ENCODE measurements around the gene OCSTAMP. TPM values are rescaled to one million over a fixed set of nuclear protein-coding genes. Genes with fewer than 3 reads are reported as not detected.

The OCSTAMP gene
- polyA plus RNA-seq, 1 donor (not counting 4 experiments of a cell fraction or from before 2014, with no cell fraction given), result not detected

DNA sequence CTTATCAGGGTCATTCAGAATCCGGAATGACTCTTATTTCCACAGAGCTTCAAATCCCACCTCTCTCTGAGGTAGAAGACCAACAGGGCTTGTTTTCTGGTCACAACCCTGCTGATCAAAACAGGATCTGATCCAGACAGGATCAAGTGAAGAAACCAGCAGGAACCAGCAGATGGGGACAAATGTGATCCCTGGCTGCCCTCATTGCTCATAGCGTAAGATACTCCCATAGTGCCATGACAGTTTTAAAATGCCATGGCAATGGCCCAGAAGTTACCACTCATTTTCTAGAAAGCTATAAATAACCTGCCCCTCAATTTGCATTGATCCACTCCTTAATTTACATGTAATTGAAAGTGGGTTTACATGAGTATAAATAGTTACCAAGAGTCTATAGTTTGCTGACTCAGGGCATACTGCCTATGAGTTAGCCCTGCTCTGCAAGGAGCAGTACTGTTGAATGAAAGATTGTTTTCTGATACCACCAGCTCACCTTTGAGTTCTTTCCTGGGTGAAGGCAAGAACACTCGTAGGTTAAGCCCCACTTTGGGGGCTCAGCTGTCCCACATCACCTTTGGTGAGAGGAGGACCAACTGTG, 30.9 kb downstream of the OCSTAMP start:
- H3K79me2 ChIP-seq (ENCODE audit: control insufficient read depth, insufficient read depth, low read length), result no peaks in the 10 kb centered on the region
- H3K9me1 ChIP-seq (ENCODE audit: control insufficient read depth, extremely low read depth, insufficient read depth, low read length), result no peaks in the 10 kb centered on the region
- no peak overlapping the region for H3K4me2 ChIP-seq (ENCODE audit: control insufficient read depth, extremely low read depth, insufficient read depth, low read depth, low read length)
- H4K20me1 ChIP-seq (ENCODE audit: control insufficient read depth, extremely low read depth, insufficient read depth, low read length), result no peaks in the 10 kb centered on the region
- H3K36me3 ChIP-seq (ENCODE audit: control insufficient read depth in 2 of 2, extremely low read depth in 1 of 2, insufficient read depth in 2 of 2, low read length in 2 of 2), result no peaks in the 10 kb centered on the region
- FAIRE-seq (no peak), DNase-seq (ENCODE audit: low read depth, low spot score) (no peak)
- H3K27me3 ChIP-seq (ENCODE audit: control insufficient read depth, extremely low read depth, insufficient read depth, low read length), result no peaks in the 10 kb centered on the region
- no peak overlapping the region for H2AFZ ChIP-seq (ENCODE audit: control insufficient read depth, low read length)
- dilution Hi-C loops (cut with MboI; ENCODE audit: extremely low pct_ligation_motif_present, low sequenced_read_pairs), result no loop called here
- TF ChIP-seq, protein P1, sequence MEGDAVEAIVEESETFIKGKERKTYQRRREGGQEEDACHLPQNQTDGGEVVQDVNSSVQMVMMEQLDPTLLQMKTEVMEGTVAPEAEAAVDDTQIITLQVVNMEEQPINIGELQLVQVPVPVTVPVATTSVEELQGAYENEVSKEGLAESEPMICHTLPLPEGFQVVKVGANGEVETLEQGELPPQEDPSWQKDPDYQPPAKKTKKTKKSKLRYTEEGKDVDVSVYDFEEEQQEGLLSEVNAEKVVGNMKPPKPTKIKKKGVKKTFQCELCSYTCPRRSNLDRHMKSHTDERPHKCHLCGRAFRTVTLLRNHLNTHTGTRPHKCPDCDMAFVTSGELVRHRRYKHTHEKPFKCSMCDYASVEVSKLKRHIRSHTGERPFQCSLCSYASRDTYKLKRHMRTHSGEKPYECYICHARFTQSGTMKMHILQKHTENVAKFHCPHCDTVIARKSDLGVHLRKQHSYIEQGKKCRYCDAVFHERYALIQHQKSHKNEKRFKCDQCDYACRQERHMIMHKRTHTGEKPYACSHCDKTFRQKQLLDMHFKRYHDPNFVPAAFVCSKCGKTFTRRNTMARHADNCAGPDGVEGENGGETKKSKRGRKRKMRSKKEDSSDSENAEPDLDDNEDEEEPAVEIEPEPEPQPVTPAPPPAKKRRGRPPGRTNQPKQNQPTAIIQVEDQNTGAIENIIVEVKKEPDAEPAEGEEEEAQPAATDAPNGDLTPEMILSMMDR (optimal IDR thresholded peaks at IDR 0.05 in 1 of 3, IDR thresholded peaks at IDR 0.05 in 1 of 3, conservative IDR thresholded peaks at IDR 0.05 in 1 of 3; ENCODE audit: extremely low read depth in 1 of 3, insufficient read depth in 2 of 3, low read length in 3 of 3), result no peak
- TF ChIP-seq EZH2 (IDR thresholded peaks at IDR 0.05; ENCODE audit: low read length), result no peak
- H3K9me3 ChIP-seq (ENCODE audit: control insufficient read depth, low read depth, low read length), result no peaks in the 10 kb centered on the region
- no peak overlapping the region for H3K27ac ChIP-seq (ENCODE audit: control insufficient read depth, insufficient read depth, low read length)
- no peaks in the 10 kb centered on the region for H3K4me1 ChIP-seq (ENCODE audit: control insufficient read depth, extremely low read depth, insufficient read depth, low read length)
- no peak overlapping the region for H3K9ac ChIP-seq (ENCODE audit: control insufficient read depth, extremely low read depth, insufficient read depth, low read length)
- H3K4me3 ChIP-seq (ENCODE audit: control insufficient read depth in 2 of 3, extremely low read depth in 1 of 3, insufficient read depth in 2 of 3, low read depth in 1 of 3, low read length in 3 of 3), result no peak overlapping the region

DNA sequence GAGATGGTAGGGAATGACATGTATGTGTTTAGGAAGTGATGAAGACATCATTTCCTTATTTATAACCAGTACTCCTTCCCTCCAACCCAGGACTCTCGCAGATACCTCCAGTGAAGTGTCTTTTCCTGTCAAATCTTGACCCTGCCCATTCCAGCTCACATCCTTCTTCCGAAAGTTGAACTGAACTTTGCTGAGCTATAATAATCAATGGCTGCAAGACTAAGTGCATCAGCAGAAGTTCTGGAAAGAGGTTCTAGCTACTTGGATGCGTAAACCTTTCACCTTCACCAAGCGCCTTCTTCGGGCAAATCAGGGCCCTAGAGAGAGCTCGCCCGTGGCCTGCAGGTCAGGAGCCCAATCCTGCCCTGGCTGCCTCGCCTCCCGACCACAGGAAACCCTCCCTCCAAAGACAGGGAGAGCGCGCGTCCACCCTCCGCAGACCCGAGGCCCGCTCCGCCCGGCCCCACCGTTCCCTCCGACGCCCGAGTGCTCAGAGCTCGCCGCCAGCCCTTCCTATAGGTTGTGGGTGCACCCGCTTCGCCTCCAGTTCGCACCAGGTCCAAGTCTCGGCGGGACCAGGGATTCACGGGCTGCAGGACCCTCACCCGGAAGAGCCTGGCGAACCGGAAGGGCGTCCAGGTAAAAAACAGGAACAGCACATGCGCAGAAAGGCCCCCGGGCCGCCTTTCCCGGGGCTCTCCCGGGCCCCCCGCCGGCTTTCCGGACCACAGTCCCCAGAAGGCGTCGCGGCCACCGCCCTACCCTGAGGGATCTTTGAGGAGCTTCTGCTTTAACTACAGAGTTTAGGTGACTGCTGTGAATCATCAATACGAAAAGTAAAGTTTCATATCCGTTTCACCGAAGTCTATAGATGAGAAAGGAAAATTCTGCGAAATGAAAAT, 37.3 kb downstream of the OCSTAMP start, which contains the start of gene ZNF334:
Gene ZNF334, minus strand, starts transcription at position 617 of the 902 bp plus-strand sequence. CDS start 1,457 bp downstream, outside the sequence.
- no peak for DNase-seq (ENCODE audit: low read depth, low spot score)
- TF ChIP-seq EZH2 (IDR thresholded peaks at IDR 0.05; ENCODE audit: low read length), result peak; percentile 60
- TF ChIP-seq, protein P1 (optimal IDR thresholded peaks at IDR 0.05 in 1 of 3, IDR thresholded peaks at IDR 0.05 in 1 of 3, conservative IDR thresholded peaks at IDR 0.05 in 1 of 3; ENCODE audit: extremely low read depth in 1 of 3, insufficient read depth in 2 of 3, low read length in 3 of 3), result no peak
- no peaks in the 10 kb centered on the region for H3K4me1 ChIP-seq (ENCODE audit: control insufficient read depth, extremely low read depth, insufficient read depth, low read length)

More for the DNA sequence above, 37.3 kb downstream of the OCSTAMP start, which contains the start of gene ZNF334:
- Histone ChIP-seq H3K9me3 (ENCODE audit: control insufficient read depth, low read depth, low read length) (no peaks in the 10 kb centered on the region), H3K36me3 (ENCODE audit: control insufficient read depth in 2 of 2, extremely low read depth in 1 of 2, insufficient read depth in 2 of 2, low read length in 2 of 2) (no peaks in the 10 kb centered on the region), H3K9me1 (ENCODE audit: control insufficient read depth, extremely low read depth, insufficient read depth, low read length) (no peaks in the 10 kb centered on the region), H2AFZ (ENCODE audit: control insufficient read depth, low read length) (peak within 1 kb of the TSS; percentile 86), H3K27me3 (ENCODE audit: control insufficient read depth, extremely low read depth, insufficient read depth, low read length) (no peaks in the 10 kb centered on the region), H3K79me2 (ENCODE audit: control insufficient read depth, insufficient read depth, low read length) (no peaks in the 10 kb centered on the region), H3K9ac (ENCODE audit: control insufficient read depth, extremely low read depth, insufficient read depth, low read length) (peak within 1 kb of the TSS; percentile 26), H3K4me3 (ENCODE audit: control insufficient read depth in 2 of 3, extremely low read depth in 1 of 3, insufficient read depth in 2 of 3, low read depth in 1 of 3, low read length in 3 of 3) (peak within 1 kb of the TSS; percentile 41 to 62 (median 55)), H3K4me2 (ENCODE audit: control insufficient read depth, extremely low read depth, insufficient read depth, low read depth, low read length) (peak within 1 kb of the TSS; percentile 40), H4K20me1 (ENCODE audit: control insufficient read depth, extremely low read depth, insufficient read depth, low read length) (no peaks in the 10 kb centered on the region), H3K27ac (ENCODE audit: control insufficient read depth, insufficient read depth, low read length) (no peak within 1 kb of the TSS)
- no peak for FAIRE-seq
- dilution Hi-C loops (cut with MboI; ENCODE audit: extremely low pct_ligation_motif_present, low sequenced_read_pairs), result no loop called here

Data from keratinocyte (primary cell).